Endothelial cell of umbilical vein (primary cell): ENCODE results near the gene CCDC40. TPM values are rescaled to one million over a fixed set of nuclear protein-coding genes. Genes with fewer than 3 reads are reported as not detected.

Experiments
- BruUV-seq: library from RNA; stranded (reverse); fragments of 400-500 nt; replicated peaks from 2 replicates; lab custom pipeline; 2021; lab: Mats Ljungman, UMichigan
- CTCF ChIA-PET: fragments of 300-600, 350-600 bp; sonication (Branson Sonifier 250); formaldehyde crosslinking; loops from one replicate; lab custom pipeline; 2021; ENCODE audit warnings: antibody characterized with exemption, inconsistent platforms; lab: Charles Lee
- POLR2A ChIA-PET: fragments of 300-600, 350-600 bp; sonication (Branson Sonifier 250); formaldehyde crosslinking; loops from one replicate; lab custom pipeline; 2021; ENCODE audit warnings: antibody characterized with exemption, inconsistent platforms; lab: Charles Lee
- DNase-seq: peaks from one replicate; pipeline ENCODE4 v3.0.0-alpha.2; 2011; ENCODE audit warnings: low read depth, low spot score
- FAIRE-seq: peaks from 2 replicates; lab custom pipeline; 2011; peaks lifted over from hg19 to GRCh38; lab: Jason Lieb, UNC
- H2AFZ ChIP-seq: 2 replicates; pipeline ENCODE4 v1.6.0; 2012; ENCODE audit warnings: low read depth, low read length, control low read depth, inconsistent platforms
- H3K27ac ChIP-seq: 2 replicates; pipeline ENCODE4 v1.5.1; 2011; ENCODE audit warnings: low read depth, mild to moderate bottlenecking, control low read depth, low read length, moderate library complexity; ENCODE audit not compliant: insufficient read depth
- H3K27me3 ChIP-seq, 2 experiments: 2 replicates each; pipeline versions ENCODE4 v1.6.0 to v1.6.1; 2011; ENCODE audit warnings: low read length in 2 of 2, mixed read lengths in 1 of 2; ENCODE audit not compliant: control insufficient read depth in 2 of 2, insufficient read depth in 2 of 2
- H3K36me3 ChIP-seq, 2 experiments: 2 replicates in 1 of 2; 3 replicates in 1 of 2; pipeline ENCODE4 v1.5.1; 2011; ENCODE audit warnings: low read length in 2 of 2, mild to moderate bottlenecking in 1 of 2, moderate library complexity in 1 of 2; ENCODE audit not compliant: control insufficient read depth in 2 of 2, insufficient read depth in 2 of 2; ENCODE audit errors: extremely low read depth in 1 of 2
- H3K4me1 ChIP-seq: 3 replicates; pipeline ENCODE4 v1.5.1; 2011; ENCODE audit warnings: mild to moderate bottlenecking, low read length; ENCODE audit not compliant: control insufficient read depth, insufficient read depth; ENCODE audit errors: extremely low read depth
- H3K4me2 ChIP-seq: 2 replicates; pipeline ENCODE4 v1.6.1; 2011; ENCODE audit warnings: low read length, control low read depth, mixed read lengths; ENCODE audit not compliant: insufficient read depth
- H3K4me3 ChIP-seq, 3 experiments: fragments of 200-600 bp in 1 of 3; sonication (generic), shearing (Covaris generic) in 1 of 3; replicated peaks in 1 of 3; 2 replicates each; pipeline ENCODE4 v1.5.1; 2011 to 2016; ENCODE audit warnings: control low read depth in 3 of 3, low read length in 3 of 3, mild to moderate bottlenecking in 2 of 3, inconsistent platforms in 1 of 3, low read depth in 1 of 3, moderate library complexity in 1 of 3; ENCODE audit not compliant: insufficient read depth in 1 of 3
- H3K79me2 ChIP-seq: 2 replicates; pipeline ENCODE4 v1.6.0; 2012; ENCODE audit warnings: low read length, inconsistent platforms; ENCODE audit not compliant: control insufficient read depth, insufficient read depth
- H3K9ac ChIP-seq: replicated peaks from 2 replicates; pipeline ENCODE3; 2011; ENCODE audit warnings: low read length, control low read depth; ENCODE audit not compliant: insufficient read depth; ENCODE audit errors: extremely low read depth
- H3K9me1 ChIP-seq: replicated peaks from 3 replicates; pipeline ENCODE4 v1.6.0; 2011; ENCODE audit warnings: mild to moderate bottlenecking, low read length; ENCODE audit not compliant: control insufficient read depth, insufficient read depth; ENCODE audit errors: extremely low read depth
- H3K9me3 ChIP-seq: replicated peaks from 2 replicates; pipeline ENCODE4 v1.5.1; 2012; ENCODE audit warnings: low read length, inconsistent platforms; ENCODE audit not compliant: control insufficient read depth, insufficient read depth
- H4K20me1 ChIP-seq: replicated peaks from 2 replicates; pipeline ENCODE3; 2011; ENCODE audit warnings: mild to moderate bottlenecking, low read length; ENCODE audit not compliant: control insufficient read depth, insufficient read depth; ENCODE audit errors: extremely low read depth
- FOS ChIP-seq: IDR thresholded peaks from 2 replicates; pipeline ENCODE4 v1.6.1; 2011; ENCODE audit warnings: mild to moderate bottlenecking, low read length, moderate library complexity, borderline replicate concordance; ENCODE audit not compliant: insufficient read depth
- GATA2 ChIP-seq: IDR thresholded peaks from 2 replicates; pipeline ENCODE4 v1.7.0; 2011; ENCODE audit warnings: low read depth, mild to moderate bottlenecking, moderate library complexity, mixed read lengths, low read length; ENCODE audit not compliant: insufficient read length, insufficient read depth
- JUN ChIP-seq: IDR thresholded peaks from 2 replicates; pipeline ENCODE4 v1.6.1; 2011; ENCODE audit warnings: borderline replicate concordance, low read depth; ENCODE audit not compliant: insufficient read length, insufficient read depth
- POLR2AphosphoS5 ChIP-seq: IDR thresholded peaks from 2 replicates; pipeline ENCODE4 v1.6.1; 2012; ENCODE audit warnings: low read depth, mild to moderate bottlenecking, control low read depth, low read length, moderate library complexity; ENCODE audit not compliant: insufficient read depth
- dilution Hi-C: fragments of 300-500 bp; cut with MboI; formaldehyde crosslinking; loops from one replicate; pipeline ENCODE4 v1.15.0; 2019; ENCODE audit warnings: low sequenced_read_pairs; ENCODE audit not compliant: extremely low pct_ligation_motif_present
- intact Hi-C: fragments of 100-400 bp; cut with micrococcal nuclease; formaldehyde crosslinking; loops from one replicate; pipeline ENCODE4 v1.10.0; 2022
- polyA plus RNA-seq, 4 experiments: library from polyadenylated mRNA; depleted of rRNA in 3 of 4; stranded (reverse) in 3 of 4; unstranded in 1 of 4; fragments of >200 nt; gene quantifications; 2 replicates each; pipeline versions ENCODE4 v1.2.1 to v1.2.3, GENCODE V29; 2011 to 2012; ENCODE audit warnings: missing spikeins in 1 of 4
- total RNA-seq: library from RNA; stranded (reverse); gene quantifications from 2 replicates; pipeline ENCODE4 v1.2.3, GENCODE V29; 2021

Gene CCDC40
- total and polyA plus RNA-seq, 2 donors (not counting 3 experiments of a cell fraction or from before 2014, with no cell fraction given), result 1.4 to 5.5 TPM

DNA sequence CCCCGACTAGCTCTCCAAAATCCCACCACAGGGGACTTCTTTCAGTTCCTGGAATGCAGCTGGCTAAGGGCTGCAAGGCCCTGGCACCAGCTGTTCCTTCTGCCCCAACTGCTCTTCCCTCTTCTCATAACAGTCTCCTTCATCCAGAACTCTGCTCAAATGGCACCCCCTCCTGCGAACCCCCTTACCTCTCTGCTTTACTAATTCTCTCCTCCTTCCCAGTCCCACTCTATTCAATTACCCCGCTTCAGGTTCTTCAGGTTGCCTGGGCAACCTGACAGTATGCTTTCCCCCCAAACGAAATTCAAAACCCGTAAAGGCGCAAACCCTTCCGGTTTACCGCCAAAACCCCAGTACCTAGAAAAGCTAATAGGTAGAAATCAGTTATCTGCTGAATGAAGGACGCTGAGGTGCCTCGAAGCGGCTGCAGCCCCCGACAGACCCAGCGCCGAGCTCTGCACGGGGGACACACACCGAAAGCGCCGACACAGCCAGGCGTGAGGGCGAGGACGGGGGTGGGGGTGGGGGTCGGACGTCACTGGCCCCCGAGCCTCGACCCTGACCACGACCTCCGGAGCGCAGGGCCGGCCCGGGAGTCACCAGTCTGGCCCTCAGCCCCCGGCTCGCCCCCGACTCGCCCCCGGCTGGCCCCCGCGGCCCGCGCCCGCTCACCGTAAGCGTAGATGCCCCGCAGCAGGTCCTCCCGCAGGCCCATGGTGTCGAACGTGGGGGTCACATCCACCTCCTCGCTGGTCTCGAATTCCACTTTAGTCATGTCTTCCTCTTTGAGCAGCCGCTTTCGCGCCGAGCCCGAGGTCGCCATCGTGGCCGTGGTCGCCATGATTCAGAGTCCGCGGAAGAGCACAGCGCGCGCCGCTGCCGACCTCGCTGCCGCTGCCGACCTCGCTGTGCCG, 109.9 kb downstream of the CCDC40 start:
- H3K4me3 ChIP-seq, result peak overlapping the region; percentile 61 to 76 (median 68)
- H3K36me3 ChIP-seq, result peaks cover 4 to 12% of the 10 kb centered on the region in 2 experiments
- dilution Hi-C loops (no loop called here), intact Hi-C loops (loop anchor here (1.0 to 5.0 kb wide), 5 partner anchors 32 to 116 kb away; partner anchors contain the start of genes CCDC40 and RNF213)
- no peaks in the 10 kb centered on the region for H3K27me3 ChIP-seq
- H2AFZ ChIP-seq, result peak overlapping the region; percentile 10
- ChIA-PET POLR2A (interaction anchor here (0.6 to 1.6 kb wide), 5 partner anchors 10 to 249 kb away, joined by 3 to 7 read pairs (median 4); partner anchors contain the start of gene GAA), CTCF (interaction anchor here (0.9 to 1.5 kb wide), 7 partner anchors 22 to 140 kb away, joined by 3 to 7 read pairs (median 4); partner anchors contain the start of gene GAA)
- no peak for TF ChIP-seq FOS
- no peak for TF ChIP-seq JUN
- no peak for TF ChIP-seq POLR2AphosphoS5
- TF ChIP-seq GATA2, result no peak
- peaks cover 42% of the 10 kb centered on the region for H3K79me2 ChIP-seq
- H3K4me2 ChIP-seq, result peak overlapping the region; percentile 86
- peaks cover 17% of the 10 kb centered on the region for H3K4me1 ChIP-seq
- no TSS peak for BruUV-seq
- peaks cover 2% of the 10 kb centered on the region for H4K20me1 ChIP-seq
- DNase-seq (peak; percentile 27), FAIRE-seq (peak; percentile 59)
- H3K9ac ChIP-seq, result peak overlapping the region; percentile 61
- no peaks in the 10 kb centered on the region for H3K9me1 ChIP-seq
- peak overlapping the region; percentile 8 for H3K27ac ChIP-seq
- no peaks in the 10 kb centered on the region for H3K9me3 ChIP-seq
